HG03135 (cell line): ENCODE data around the gene ZNF598.
A peak's percentile ranks its signal among the peaks of the same experiment; 100 is the strongest.

Experiments used
- ATAC-seq: cut with Tn5 transposase; IDR thresholded peaks from one replicate; pipeline ENCODE4 v1.9.1; 2021; ENCODE audit warnings: mild to moderate bottlenecking, moderate library complexity; ENCODE audit not compliant: unreplicated experiment

ZNF598 gene

GRCh38 chr16:1991948-1992703, 17.5 kb downstream of the ZNF598 start:
- ATAC-seq: peak; percentile 47

DNA sequence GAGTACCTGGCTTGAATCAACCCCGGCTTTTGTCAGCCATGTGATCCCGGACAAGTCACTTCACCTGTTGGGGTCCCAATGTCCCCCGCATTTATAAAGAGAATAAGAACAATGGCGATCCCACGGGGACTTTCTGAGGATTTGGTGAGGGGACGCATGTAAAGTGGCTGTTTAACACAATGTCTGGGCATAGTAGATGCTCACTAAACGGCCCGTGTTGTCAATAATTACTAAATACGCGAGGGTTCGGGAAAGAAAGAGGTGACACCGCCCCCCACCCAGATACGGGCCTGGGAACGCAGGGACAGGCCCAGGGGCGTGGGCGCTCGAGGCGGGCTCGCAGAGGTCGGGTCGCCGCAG, 18.1 kb downstream of the ZNF598 start:
- no peak for ATAC-seq

GRCh38 chr16:1991135-1991551, 18.5 kb downstream of the ZNF598 start:
- no peak for ATAC-seq

DNA sequence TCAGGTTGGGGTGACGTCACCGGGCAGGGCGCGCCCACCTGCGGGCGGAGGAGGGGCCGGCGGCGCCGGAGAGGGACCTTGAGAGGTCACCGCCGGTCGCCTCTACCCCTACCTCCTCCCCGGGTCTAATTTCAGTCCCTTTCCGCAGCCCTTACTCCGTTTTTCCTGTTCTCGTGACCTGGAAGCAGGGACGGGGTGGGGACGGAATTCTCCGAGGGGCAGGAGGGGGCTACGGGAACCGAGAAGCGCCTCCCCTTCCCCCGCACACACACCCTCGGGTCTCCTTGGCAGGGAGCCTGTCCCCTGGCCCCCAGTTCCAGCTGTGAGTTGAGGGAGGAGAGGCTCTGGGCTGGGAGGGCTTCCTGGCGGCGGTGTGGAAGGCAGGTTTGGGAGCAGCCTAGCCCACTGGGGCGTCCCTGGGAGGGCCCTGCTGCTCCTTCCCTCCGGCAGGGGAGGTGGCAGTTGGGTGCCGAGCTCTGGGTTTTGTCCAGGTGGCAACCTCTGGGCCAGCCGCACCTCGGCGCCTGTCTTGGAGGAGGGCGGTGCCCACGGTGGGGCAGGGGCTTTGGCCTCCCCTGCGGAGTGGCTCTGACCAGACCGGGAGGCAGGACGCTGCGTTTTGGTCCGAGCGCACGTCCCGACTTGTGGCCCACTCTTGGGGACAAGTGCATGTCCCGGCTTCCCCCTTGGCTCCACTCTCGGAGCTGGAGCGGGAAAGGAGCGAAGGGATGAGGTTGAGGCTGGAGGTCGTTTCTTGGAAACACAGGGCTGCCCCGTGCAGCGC, 19.1 kb downstream of the ZNF598 start:
- ATAC-seq: no peak

DNA sequence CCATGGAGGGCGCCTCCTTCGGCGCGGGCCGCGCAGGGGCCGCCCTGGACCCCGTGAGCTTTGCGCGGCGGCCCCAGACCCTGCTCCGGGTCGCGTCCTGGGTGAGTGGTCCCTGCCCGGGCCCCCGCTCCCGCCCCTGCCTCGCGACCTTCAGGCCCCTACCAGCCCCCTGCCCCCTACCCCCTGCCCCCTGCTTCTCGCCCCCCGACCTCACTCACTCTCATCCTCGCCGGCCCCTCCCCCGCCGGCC, 19.6 kb downstream of the ZNF598 start:
- no peak for ATAC-seq

DNA sequence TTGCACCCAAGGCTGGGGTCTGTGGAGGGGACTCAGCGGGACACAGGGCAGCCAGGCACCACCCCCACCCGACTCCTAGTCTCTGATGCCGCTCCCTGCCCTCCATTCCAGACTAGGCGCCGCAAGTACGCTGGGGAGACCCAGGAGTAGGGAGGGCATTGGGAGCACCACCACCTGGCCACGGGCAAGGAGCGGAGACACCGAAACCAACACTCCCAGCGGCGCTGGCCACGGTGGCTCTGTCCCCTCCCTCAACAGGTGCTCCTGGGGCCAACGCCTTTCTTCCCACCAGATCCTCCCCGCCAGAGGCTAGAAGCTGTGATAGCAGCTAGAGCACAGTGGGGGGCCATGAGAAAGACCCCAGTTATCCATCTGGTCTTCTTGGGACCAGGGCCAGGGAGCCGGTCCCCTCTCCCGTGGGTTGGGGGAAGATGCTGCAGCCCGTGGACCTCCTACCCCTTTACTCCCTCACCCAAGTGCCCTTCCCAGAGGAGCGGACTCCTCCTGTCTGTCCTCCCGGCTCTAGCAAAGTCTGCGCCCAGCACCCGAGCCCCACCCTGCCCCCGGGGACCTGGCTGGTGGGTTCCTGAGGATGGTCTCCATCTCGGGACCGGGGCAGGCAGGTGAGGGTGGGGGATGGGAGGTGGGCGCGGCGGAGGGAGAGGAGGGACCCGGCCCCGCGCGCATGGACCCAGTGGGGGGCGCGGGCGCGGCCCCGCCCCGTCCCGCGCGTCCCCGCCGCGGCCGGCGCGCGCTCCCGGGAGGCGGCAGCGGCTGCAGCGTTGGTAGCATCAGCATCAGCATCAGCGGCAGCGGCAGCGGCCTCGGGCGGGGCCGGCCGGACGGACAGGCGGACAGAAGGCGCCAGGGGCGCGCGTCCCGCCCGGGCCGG, 20.2 kb downstream of the ZNF598 start, which contains the start of gene SYNGR3:
TSS of gene SYNGR3 (plus strand) at position 762 of the 892 bp plus-strand sequence. CDS start 133 bp downstream, outside the sequence.
- ATAC-seq: no peak

DNA sequence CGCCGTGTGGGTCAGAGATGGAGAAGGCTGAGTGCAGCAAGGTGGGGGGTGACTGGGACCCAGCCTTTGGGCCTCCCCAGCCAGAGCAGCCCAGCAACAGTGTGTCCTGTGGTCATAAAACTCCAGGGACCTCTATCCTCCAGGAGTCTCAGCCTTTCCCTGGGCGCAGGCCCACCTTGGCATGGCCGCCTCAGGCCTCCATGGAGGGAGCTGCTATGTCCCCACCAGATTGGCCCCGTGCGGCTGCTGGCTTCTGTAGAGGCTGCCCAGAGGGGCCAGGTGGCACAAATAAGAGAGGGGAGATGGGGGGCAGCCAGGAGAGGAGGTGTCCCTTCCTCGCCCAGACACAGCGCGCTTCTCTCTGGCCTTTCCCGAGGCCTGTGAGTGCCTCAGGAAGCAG, 22.4 kb downstream of the ZNF598 start:
- no peak for ATAC-seq

DNA sequence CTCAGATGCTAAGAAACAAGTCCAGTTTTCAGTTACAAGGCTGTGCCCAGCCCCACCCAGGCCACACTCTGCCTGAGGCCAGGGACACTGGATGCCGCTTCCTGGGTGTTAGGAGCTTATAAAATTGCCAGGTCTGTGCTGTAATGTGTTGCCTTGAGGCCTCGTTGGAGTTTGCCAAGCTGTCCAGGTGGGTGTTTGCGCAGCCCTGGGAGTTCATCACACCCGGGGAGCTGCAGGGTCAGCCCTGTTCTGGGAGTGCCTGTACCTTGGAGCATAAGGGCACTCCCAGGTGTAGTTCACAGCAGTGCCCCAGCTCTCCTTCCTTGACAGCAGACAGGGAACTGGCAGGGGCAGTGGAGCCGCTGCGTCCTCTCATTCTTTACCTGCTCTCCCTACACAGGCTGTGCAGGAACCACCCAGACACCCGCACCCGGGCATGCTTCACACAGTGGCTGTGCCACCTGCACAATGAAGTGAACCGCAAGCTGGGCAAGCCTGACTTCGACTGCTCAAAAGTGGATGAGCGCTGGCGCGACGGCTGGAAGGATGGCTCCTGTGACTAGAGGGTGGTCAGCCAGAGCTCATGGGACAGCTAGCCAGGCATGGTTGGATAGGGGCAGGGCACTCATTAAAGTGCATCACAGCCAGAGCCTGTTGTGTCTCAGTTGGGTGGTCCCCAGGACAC, 24.0 kb downstream of the ZNF598 start:
- no peak for ATAC-seq

DNA sequence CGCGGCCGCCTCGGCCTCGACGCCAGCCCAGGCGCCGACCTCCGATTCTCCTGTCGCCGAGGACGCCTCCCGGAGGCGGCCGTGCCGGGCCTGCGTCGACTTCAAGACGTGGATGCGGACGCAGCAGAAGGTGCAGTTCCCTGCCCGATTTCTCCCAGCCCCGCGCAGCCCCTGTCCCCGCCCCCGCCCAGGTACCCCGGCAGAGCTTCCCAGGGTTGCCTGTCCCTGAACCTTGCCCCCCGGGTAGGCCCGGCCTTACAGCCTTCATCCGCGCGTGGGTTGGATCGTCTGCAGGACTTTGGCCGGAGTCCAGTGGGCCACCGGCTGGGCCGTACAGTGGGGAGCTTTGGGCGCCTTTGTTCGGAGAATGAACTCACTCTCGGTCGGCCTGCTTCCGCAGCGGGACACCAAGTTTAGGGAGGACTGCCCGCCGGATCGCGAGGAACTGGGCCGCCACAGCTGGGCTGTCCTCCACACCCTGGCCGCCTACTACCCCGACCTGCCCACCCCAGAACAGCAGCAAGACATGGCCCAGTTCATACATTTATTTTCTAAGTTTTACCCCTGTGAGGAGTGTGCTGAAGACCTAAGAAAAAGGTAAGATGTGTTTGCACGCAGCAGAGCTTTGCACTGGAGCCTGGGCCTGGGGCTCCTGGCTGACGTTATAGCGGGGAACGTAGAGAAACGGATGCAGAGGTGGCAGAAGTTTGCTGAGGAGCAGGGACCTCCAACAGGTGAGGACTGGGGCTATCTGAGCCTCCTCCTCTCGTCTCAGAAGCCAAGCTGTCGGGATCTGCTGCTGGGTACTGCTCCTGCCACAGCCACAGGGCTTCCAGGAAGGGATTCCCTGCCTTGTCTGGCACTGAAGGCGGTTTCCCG, 25.0 kb downstream of the ZNF598 start:
- ATAC-seq: peak; percentile 10

DNA sequence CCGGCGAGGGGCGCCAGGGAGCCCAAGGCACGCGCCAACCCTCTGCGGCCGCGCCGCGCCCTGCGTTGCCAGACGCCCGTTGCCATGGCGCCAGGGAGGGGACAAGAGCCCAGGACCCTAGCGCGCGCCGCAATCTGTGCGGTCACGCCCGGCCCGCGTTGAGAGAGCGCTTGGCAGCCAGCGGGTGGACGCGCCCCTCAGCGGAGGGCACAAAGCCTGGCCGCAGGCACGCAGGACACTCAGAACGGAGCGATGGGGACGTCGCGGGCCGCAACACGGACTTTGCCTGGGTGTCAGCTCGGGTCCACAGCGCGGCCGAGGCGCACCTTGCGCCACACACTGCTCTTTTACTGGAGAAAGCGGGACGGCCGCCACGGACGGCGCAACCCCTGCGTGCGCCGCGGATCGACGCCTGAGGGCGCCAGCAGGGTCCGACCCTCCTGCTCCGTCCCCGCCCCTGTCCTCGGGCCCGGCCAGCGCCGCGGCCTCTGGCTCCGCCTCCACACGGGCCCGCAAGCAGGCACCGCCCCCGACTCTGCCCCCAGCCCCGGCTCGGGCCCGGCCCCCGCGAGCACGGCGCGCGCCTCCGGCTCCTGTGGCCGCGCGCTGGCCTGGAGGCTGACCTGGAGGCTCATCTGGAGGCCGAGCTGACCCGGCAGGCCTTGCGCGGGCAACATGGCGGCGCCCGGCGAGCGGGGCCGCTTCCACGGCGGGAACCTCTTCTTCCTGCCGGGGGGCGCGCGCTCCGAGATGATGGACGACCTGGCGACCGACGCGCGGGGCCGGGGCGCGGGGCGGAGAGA, 25.9 kb downstream of the ZNF598 start, which contains the start of gene GFER:
TSS of gene GFER (plus strand) at position 650 of the 803 bp plus-strand sequence. CDS start at position 676, 26 bp downstream.
- ATAC-seq: peak; percentile 61

- ATAC-seq: no peak
Observed at GRCh38 chr16:1982991-1983543, 26.6 kb downstream of the ZNF598 start.

DNA sequence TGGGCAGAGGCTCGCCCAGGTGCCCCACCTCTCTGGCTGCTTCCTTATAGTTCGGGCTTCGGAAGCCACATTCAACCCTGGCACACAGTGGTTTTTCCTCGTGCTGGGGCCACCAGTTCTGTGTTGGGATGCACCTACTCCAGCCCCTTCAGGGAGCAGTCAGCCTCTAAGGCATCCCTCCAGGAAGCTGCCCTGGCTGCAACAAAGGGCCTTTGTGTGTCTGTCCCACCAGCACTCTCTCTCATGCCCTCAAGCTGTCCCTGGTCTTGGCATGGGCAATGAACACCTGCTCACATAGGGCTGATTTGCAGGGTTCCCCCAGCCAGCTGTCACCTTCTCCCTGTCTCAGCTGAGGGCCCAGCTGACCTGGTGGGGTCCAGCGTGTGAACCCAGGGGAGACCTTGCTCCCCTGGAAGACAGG, 27.6 kb downstream of the ZNF598 start:
- ATAC-seq: no peak

DNA sequence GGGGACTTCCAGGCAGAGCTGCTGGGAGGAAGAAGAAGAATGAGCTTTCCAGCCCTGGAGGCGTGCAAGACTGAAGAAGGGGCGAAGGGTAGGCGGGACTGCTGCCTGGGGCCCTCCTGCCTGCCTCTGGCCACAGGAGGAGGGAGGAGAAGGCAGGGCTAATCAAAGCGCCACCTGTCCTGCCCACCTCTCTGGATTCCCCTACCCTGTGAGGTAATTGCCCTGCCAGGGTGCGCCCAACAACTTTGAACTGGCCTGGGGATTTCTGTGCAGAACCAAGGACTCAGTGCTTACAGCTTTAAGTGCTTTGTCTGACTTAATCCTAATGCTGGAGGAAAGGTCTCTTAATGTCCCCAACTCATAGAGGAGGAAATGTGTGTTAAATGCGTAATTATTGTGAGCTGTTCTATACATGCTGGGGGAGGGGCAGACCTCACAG, 28.2 kb downstream of the ZNF598 start, which contains the start of gene NOXO1:
TSS of gene NOXO1 (minus strand) at position 72 of the 439 bp plus-strand sequence. CDS start 290 bp downstream, outside the sequence.
- ATAC-seq: no peak

- ATAC-seq: no peak
Observed at GRCh38 chr16:1980770-1981087, 28.9 kb downstream of the ZNF598 start.

DNA sequence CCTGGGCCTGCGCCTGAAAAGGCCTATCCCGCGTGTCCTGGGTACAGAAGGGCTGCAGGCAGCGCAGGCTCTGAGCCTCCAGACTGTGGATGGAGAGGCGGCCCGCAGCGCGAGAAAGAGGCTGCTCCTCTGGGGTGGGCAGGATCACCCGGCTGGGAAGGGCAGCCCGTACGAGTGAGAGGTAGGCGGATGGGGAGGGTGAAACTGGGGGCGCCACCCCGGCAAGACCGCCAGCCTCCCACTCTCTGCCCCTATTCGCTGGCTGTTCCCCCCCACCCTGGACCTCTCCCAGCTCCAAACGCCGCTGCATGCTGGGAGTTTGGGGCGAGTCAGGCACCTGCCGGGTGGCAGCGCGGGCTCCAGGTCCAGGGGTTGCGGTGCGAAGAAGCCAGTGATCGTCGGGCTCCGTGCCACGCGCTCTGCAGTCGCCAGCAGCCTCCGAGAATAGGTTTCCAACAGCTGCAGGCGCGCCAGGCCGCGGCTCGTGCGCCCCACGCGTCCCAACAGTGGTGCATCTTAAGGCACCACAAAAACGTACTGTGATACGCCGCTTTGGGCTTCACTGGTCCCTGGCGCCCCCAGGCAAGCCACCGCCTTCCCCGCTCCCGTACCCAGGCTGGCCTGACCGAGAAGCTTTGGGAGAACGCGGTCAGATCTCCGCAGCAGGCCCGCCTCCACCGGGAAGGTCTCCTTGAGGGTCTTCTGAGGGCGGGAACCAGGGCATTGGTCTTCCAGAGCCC, 29.4 kb downstream of the ZNF598 start:
- no peak for ATAC-seq

DNA sequence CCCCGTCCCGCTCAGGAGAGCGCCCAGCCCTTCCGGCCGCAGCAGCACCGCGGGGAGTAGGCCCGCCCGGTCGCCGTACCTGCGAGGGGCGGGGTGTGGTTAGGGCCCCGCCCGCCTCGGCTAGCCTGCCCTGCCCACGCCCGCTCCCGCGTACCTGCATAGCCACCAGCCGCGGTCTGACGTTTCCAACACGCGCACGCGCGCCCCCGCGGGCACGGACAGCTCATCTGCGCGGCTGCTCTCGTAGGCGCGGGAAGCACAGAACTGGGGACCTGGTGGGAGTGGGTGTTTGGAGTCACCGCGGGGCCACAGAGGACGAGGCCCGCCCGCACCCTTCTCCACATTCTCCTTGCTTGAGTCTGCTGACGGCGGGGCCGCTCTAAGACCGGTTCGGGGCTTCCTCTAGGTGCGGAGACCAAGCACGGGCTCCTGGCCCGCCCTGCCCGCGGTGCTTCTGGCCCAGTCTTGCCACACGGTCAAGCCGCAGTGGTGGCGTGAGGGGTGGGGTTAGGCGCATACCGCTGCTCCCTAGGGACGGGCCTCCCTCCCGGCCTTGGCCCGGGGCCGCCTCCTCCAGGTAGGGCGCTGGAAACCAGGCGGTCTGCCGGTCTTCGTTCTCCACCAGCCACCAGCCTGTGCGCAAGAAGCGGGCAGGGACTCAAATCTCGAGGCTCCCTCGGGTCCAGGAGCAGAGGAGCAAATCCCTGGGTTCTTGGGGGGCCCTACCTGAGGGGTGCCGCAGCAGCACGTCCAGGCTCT, 30.2 kb downstream of the ZNF598 start:
- ATAC-seq: no peak

DNA sequence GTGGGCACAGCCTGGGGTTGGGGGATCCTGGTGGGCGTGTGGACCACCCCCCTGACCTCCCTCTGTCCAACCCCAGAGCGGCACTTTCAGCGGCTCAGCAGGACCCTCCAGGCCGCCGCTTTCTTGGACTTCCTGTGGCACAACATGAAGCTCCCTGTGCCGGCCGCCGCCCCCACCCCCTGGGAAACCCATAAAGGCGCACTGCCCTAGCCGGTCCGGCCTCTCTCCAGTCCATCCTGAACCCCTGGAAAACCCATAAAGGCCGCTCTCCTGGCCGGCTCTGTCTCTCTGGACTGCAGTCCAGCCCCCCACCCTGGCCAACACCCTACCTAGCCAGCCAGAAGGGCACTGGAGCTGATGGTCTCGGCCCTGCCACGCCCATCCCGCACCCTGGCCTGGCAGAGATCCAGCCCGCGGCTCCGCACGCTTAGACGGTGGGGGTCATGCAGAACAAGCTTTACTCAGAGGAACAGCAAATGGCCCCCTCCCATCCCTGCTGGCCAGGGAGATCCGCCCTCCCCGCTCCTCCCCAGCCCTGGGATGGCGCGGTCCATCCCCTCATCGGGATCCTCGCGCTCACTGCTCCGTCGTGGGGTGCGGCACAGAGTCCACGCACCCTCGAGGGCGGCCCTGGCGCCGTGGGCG, 31.0 kb downstream of the ZNF598 start:
- no peak for ATAC-seq
